Measurements from ENCODE around the gene RHBDF1.

The RHBDF1 gene

GRCh38 chr16:106623-107324 is 34.3 kb upstream of the RHBDF1 start:
- Histone ChIP-seq H3K36me3 (replicated peaks; ENCODE audit: insufficient read depth, low read length) (no peaks in the 10 kb centered on the region), H3K9ac (ENCODE audit: low read length) (no peak overlapping the region), H2AFZ (ENCODE audit: low read length) (no peak overlapping the region), H3K79me2 (ENCODE audit: low read length) (no peaks in the 10 kb centered on the region), H4K20me1 (ENCODE audit: insufficient read depth, low read length) (no peaks in the 10 kb centered on the region), H3K4me1 (ENCODE audit: low read length) (no peaks in the 10 kb centered on the region), H3K4me3 (ENCODE audit: low read length) (no peak overlapping the region), H3K27ac (ENCODE audit: low read length) (no peak overlapping the region), H3K27me3 (replicated peaks; ENCODE audit: insufficient read depth, low read length) (no peaks in the 10 kb centered on the region), H3K9me2 (replicated peaks; ENCODE audit: insufficient read depth, low read length) (no peaks in the 10 kb centered on the region), H3K4me2 (ENCODE audit: low read depth, low read length) (no peak overlapping the region), H3K9me3 (replicated peaks; ENCODE audit: insufficient read depth, low read length) (no peaks in the 10 kb centered on the region), H3F3A (ENCODE audit: insufficient read depth, low read length) (no peaks in the 10 kb centered on the region)
- TF ChIP-seq EZH2 (optimal IDR thresholded peaks at IDR 0.05; ENCODE audit: low read depth, low read length) (no peak), EZH2phosphoT487 (IDR thresholded peaks at IDR 0.05; ENCODE audit: low read length) (no peak), CTCF (IDR thresholded peaks at IDR 0.05; ENCODE audit: low read length) (peak; percentile 70)
- DNase-seq = peak; percentile 70

GRCh38 chr16:105521-105920 is 33.1 kb upstream of the RHBDF1 start:
- no peaks in the 10 kb centered on the region for H3K9me2 ChIP-seq (replicated peaks; ENCODE audit: insufficient read depth, low read length)
- H4K20me1 ChIP-seq (ENCODE audit: insufficient read depth, low read length) = no peaks in the 10 kb centered on the region
- H3K27ac ChIP-seq (ENCODE audit: low read length) = no peak overlapping the region
- H3K4me3 ChIP-seq (ENCODE audit: low read length) = no peak overlapping the region
- no peaks in the 10 kb centered on the region for H3K36me3 ChIP-seq (replicated peaks; ENCODE audit: insufficient read depth, low read length)
- H2AFZ ChIP-seq (ENCODE audit: low read length) = no peak overlapping the region
- H3K4me2 ChIP-seq (ENCODE audit: low read depth, low read length) = no peak overlapping the region
- H3K9me3 ChIP-seq (replicated peaks; ENCODE audit: insufficient read depth, low read length) = no peaks in the 10 kb centered on the region
- no peaks in the 10 kb centered on the region for H3K79me2 ChIP-seq (ENCODE audit: low read length)
- no peak for TF ChIP-seq EZH2phosphoT487 (IDR thresholded peaks at IDR 0.05; ENCODE audit: low read length)
- TF ChIP-seq EZH2 (optimal IDR thresholded peaks at IDR 0.05; ENCODE audit: low read depth, low read length) = no peak
- no peak for TF ChIP-seq CTCF (IDR thresholded peaks at IDR 0.05; ENCODE audit: low read length)
- H3K4me1 ChIP-seq (ENCODE audit: low read length) = no peaks in the 10 kb centered on the region
- no peak overlapping the region for H3K9ac ChIP-seq (ENCODE audit: low read length)
- no peak for DNase-seq
- H3K27me3 ChIP-seq (replicated peaks; ENCODE audit: insufficient read depth, low read length) = no peaks in the 10 kb centered on the region
- no peaks in the 10 kb centered on the region for H3F3A ChIP-seq (ENCODE audit: insufficient read depth, low read length)

- no peak overlapping the region for H2AFZ ChIP-seq (ENCODE audit: low read length)
- H3K4me2 ChIP-seq (ENCODE audit: low read depth, low read length) = no peak overlapping the region
- H3K79me2 ChIP-seq (ENCODE audit: low read length) = no peaks in the 10 kb centered on the region
- no peaks in the 10 kb centered on the region for H4K20me1 ChIP-seq (ENCODE audit: insufficient read depth, low read length)
- no peaks in the 10 kb centered on the region for H3K36me3 ChIP-seq (replicated peaks; ENCODE audit: insufficient read depth, low read length)
- no peaks in the 10 kb centered on the region for H3K27me3 ChIP-seq (replicated peaks; ENCODE audit: insufficient read depth, low read length)
- DNase-seq = no peak
- H3K4me3 ChIP-seq (ENCODE audit: low read length) = no peak overlapping the region
- no peak for TF ChIP-seq EZH2 (optimal IDR thresholded peaks at IDR 0.05; ENCODE audit: low read depth, low read length)
- no peak for TF ChIP-seq EZH2phosphoT487 (IDR thresholded peaks at IDR 0.05; ENCODE audit: low read length)
- no peak for TF ChIP-seq CTCF (IDR thresholded peaks at IDR 0.05; ENCODE audit: low read length)
- H3K4me1 ChIP-seq (ENCODE audit: low read length) = no peaks in the 10 kb centered on the region
- no peaks in the 10 kb centered on the region for H3K9me2 ChIP-seq (replicated peaks; ENCODE audit: insufficient read depth, low read length)
- no peak overlapping the region for H3K9ac ChIP-seq (ENCODE audit: low read length)
- no peak overlapping the region for H3K27ac ChIP-seq (ENCODE audit: low read length)
- H3F3A ChIP-seq (ENCODE audit: insufficient read depth, low read length) = no peaks in the 10 kb centered on the region
- no peaks in the 10 kb centered on the region for H3K9me3 ChIP-seq (replicated peaks; ENCODE audit: insufficient read depth, low read length)
Observed at GRCh38 chr16:104928-105327, 32.5 kb upstream of the RHBDF1 start.
